SK-N-SH treated with all-trans-retinoic acid at 6 μM for 48 hours (cell line): ENCODE results near the gene AUH.

Experiments used
- ATAC-seq: fragments of 200-7000 bp; cut with Tn5 transposase; 3 replicates; pipeline ENCODE4 v1.9.1; 2020; ENCODE audit warnings: mild to moderate bottlenecking, moderate library complexity
- ARNTL ChIP-seq: fragments of 450-650 bp; formaldehyde crosslinking; IDR thresholded peaks from 2 replicates; pipeline ENCODE4 v1.5.0; 2020; ENCODE audit warnings: low read depth, mild to moderate bottlenecking, moderate library complexity, borderline replicate concordance
- BACH2 ChIP-seq: fragments of 250-450 bp; sonication (Bioruptor Pico); IDR thresholded peaks from 2 replicates; pipeline ENCODE4 v1.9.0; 2021; ENCODE audit warnings: mild to moderate bottlenecking, borderline replicate concordance
- CREB5 ChIP-seq: fragments of 250-450 bp; sonication (Bioruptor Pico); IDR thresholded peaks from 2 replicates; pipeline ENCODE4 v1.5.1; 2020; ENCODE audit warnings: low read depth, mild to moderate bottlenecking, moderate library complexity
- CSDC2 ChIP-seq: fragments of 250-450 bp; sonication (Bioruptor Pico); IDR thresholded peaks from 2 replicates; pipeline ENCODE4 v1.5.0; 2020; ENCODE audit warnings: mild to moderate bottlenecking, moderate library complexity
- ESRRG ChIP-seq: fragments of 250-450 bp; sonication (Bioruptor Pico); IDR thresholded peaks from 2 replicates; pipeline ENCODE4 v1.6.1; 2021; ENCODE audit warnings: mild to moderate bottlenecking
- GLIS3 ChIP-seq: fragments of 250-450 bp; sonication (Bioruptor Pico); IDR thresholded peaks from 2 replicates; pipeline ENCODE4 v1.5.0; 2020; ENCODE audit warnings: mild to moderate bottlenecking, moderate library complexity
- ISL1 ChIP-seq: fragments of 250-450 bp; sonication (Bioruptor Pico); IDR thresholded peaks from 2 replicates; pipeline ENCODE4 v2.1.2; 2022; ENCODE audit warnings: mild to moderate bottlenecking, moderate library complexity
- PATZ1 ChIP-seq: fragments of 250-450 bp; sonication (Bioruptor Pico); IDR thresholded peaks from 2 replicates; pipeline ENCODE4 v1.8.0; 2020; ENCODE audit warnings: mild to moderate bottlenecking, moderate library complexity, borderline replicate concordance
- POU6F1 ChIP-seq: fragments of 250-450 bp; sonication (Bioruptor Pico); IDR thresholded peaks from 2 replicates; pipeline ENCODE4 v1.8.0; 2021; ENCODE audit warnings: low read depth, mild to moderate bottlenecking, moderate library complexity, borderline replicate concordance
- PPARA ChIP-seq: fragments of 250-450 bp; sonication (Bioruptor Pico); IDR thresholded peaks from 2 replicates; pipeline ENCODE4 v1.5.0; 2020; ENCODE audit warnings: mild to moderate bottlenecking, borderline replicate concordance
- RARB ChIP-seq: fragments of 250-450 bp; sonication (Bioruptor Pico); IDR thresholded peaks from 2 replicates; pipeline ENCODE4 v1.8.0; 2021; ENCODE audit warnings: mild to moderate bottlenecking, moderate library complexity
- SNAI2 ChIP-seq: fragments of 250-450 bp; sonication (Bioruptor Pico); IDR thresholded peaks from 2 replicates; pipeline ENCODE4 v1.5.0; 2020; ENCODE audit warnings: mild to moderate bottlenecking, moderate library complexity
- TCF4 ChIP-seq: fragments of 250-450 bp; sonication (Bioruptor Pico); IDR thresholded peaks from 2 replicates; pipeline ENCODE4 v1.8.0; 2021; ENCODE audit warnings: mild to moderate bottlenecking, moderate library complexity, borderline replicate concordance
- TOX ChIP-seq: fragments of 250-450 bp; sonication (Bioruptor Pico); IDR thresholded peaks from 2 replicates; pipeline ENCODE4 v1.8.0; 2021; ENCODE audit warnings: mild to moderate bottlenecking, moderate library complexity, borderline replicate concordance
- TSHZ2 ChIP-seq: fragments of 250-450 bp; sonication (Bioruptor Pico); IDR thresholded peaks from 2 replicates; pipeline ENCODE4 v1.5.0; 2020; ENCODE audit warnings: mild to moderate bottlenecking, moderate library complexity
- ZC3H10 ChIP-seq: fragments of 250-450 bp; sonication (Bioruptor Pico); IDR thresholded peaks from 2 replicates; pipeline ENCODE4 v1.5.1; 2021; ENCODE audit warnings: mild to moderate bottlenecking, moderate library complexity
- ZFP3 ChIP-seq: fragments of 250-450 bp; sonication (Bioruptor Pico); IDR thresholded peaks from 2 replicates; pipeline ENCODE4 v1.5.0; 2020; ENCODE audit warnings: mild to moderate bottlenecking, moderate library complexity
- ZFP30 ChIP-seq: fragments of 450-650 bp; formaldehyde crosslinking; IDR thresholded peaks from 2 replicates; pipeline ENCODE4 v1.5.0; 2022; ENCODE audit warnings: mild to moderate bottlenecking, moderate library complexity
- ZNF565 ChIP-seq: fragments of 450-650 bp; formaldehyde crosslinking; conservative IDR thresholded peaks from 2 replicates; pipeline ENCODE4 v1.5.0; 2020; ENCODE audit warnings: low read depth, mild to moderate bottlenecking, moderate library complexity
- ZNF70 ChIP-seq: fragments of 450-650 bp; formaldehyde crosslinking; IDR thresholded peaks from 2 replicates; pipeline ENCODE4 v1.5.0; 2020; ENCODE audit warnings: mild to moderate bottlenecking, moderate library complexity
- ZNF8 ChIP-seq: fragments of 450-650 bp; formaldehyde crosslinking; IDR thresholded peaks from 2 replicates; pipeline ENCODE4 v1.5.0; 2020; ENCODE audit warnings: mild to moderate bottlenecking, moderate library complexity

The AUH gene

GRCh38 chr9:91395106-91395552 is 33.4 kb upstream of the AUH start:
- peak; percentile 22 for ATAC-seq
- TF ChIP-seq ISL1 (CRISPR knock-in tag), result no peak

GRCh38 chr9:91393826-91394225 is 32.1 kb upstream of the AUH start:
- ATAC-seq, result no peak

GRCh38 chr9:91392435-91392834 is 30.7 kb upstream of the AUH start:
- TF ChIP-seq POU6F1 (no peak), ARNTL (no peak), CREB5 (no peak), TCF4 (CRISPR knock-in tag) (no peak), ZFP3 (no peak), PATZ1 (CRISPR knock-in tag) (no peak), ZFP30 (CRISPR knock-in tag) (no peak), CSDC2 (CRISPR knock-in tag) (no peak), RARB (no peak), SNAI2 (CRISPR knock-in tag) (no peak), PPARA (CRISPR knock-in tag) (no peak), ZNF70 (CRISPR knock-in tag) (no peak), GLIS3 (CRISPR knock-in tag) (no peak)

More at GRCh38 chr9:91393826-91394225, 32.1 kb upstream of the AUH start:
- TF ChIP-seq ZFP3 (no peak), RARB (no peak), PATZ1 (CRISPR knock-in tag) (no peak), TCF4 (CRISPR knock-in tag) (no peak), POU6F1 (no peak), ZNF8 (CRISPR knock-in tag) (no peak), PPARA (CRISPR knock-in tag) (no peak)
- TF ChIP-seq, all 23 proteins: peak for 0

GRCh38 chr9:91391818-91392217 is 30.1 kb upstream of the AUH start:
- no peak for TF ChIP-seq ZNF565 (CRISPR knock-in tag)
- TF ChIP-seq CREB5, result no peak
- TF ChIP-seq BACH2 (CRISPR knock-in tag), result no peak
- no peak for TF ChIP-seq ZFP30 (CRISPR knock-in tag)
- TF ChIP-seq SNAI2 (CRISPR knock-in tag), result no peak
- no peak for ATAC-seq

More at GRCh38 chr9:91392435-91392834, 30.7 kb upstream of the AUH start:
- no peak for ATAC-seq

GRCh38 chr9:91391412-91391811 is 29.7 kb upstream of the AUH start:
- ATAC-seq, result no peak
- TF ChIP-seq ZNF565 (CRISPR knock-in tag) (no peak), CSDC2 (CRISPR knock-in tag) (no peak), TSHZ2 (CRISPR knock-in tag) (no peak), CREB5 (no peak), ZC3H10 (no peak), TCF4 (CRISPR knock-in tag) (no peak), TOX (CRISPR knock-in tag) (no peak), ESRRG (no peak)
